ENCODE measurements around the gene SWAP70. TPM values are rescaled to one million over a fixed set of nuclear protein-coding genes. Genes with fewer than 3 reads are reported as not detected.

SWAP70 gene
- total RNA-seq, 2 donors from 2014 or later = 28.8 to 30.7 TPM

DNA sequence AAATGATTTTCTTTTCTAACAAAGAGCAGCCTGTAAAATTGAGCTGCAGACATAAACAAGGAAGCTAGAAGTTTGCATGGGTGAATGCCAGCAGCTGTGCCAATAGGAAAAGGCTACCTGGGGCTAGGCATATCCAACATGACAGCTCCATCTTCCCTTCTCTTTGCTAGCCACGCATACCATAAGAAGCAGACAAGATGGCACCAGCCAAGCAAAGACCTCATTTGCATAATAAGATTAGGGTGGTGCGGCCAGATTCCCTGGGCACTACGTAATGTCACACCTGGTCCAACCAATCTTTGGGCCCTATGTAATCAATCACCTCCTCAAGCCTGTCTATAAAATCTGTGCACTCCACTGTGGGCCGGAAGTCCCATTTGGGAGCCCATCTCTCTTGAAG lies 108.3 kb downstream of the SWAP70 start:
- no peaks in the 10 kb centered on the region for H3K9me3 ChIP-seq (ENCODE audit: control insufficient read depth, low read length)
- TF ChIP-seq, protein P1, sequence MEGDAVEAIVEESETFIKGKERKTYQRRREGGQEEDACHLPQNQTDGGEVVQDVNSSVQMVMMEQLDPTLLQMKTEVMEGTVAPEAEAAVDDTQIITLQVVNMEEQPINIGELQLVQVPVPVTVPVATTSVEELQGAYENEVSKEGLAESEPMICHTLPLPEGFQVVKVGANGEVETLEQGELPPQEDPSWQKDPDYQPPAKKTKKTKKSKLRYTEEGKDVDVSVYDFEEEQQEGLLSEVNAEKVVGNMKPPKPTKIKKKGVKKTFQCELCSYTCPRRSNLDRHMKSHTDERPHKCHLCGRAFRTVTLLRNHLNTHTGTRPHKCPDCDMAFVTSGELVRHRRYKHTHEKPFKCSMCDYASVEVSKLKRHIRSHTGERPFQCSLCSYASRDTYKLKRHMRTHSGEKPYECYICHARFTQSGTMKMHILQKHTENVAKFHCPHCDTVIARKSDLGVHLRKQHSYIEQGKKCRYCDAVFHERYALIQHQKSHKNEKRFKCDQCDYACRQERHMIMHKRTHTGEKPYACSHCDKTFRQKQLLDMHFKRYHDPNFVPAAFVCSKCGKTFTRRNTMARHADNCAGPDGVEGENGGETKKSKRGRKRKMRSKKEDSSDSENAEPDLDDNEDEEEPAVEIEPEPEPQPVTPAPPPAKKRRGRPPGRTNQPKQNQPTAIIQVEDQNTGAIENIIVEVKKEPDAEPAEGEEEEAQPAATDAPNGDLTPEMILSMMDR (conservative IDR thresholded peaks at IDR 0.05) = no peak
- DNase-seq = no peak
- H3K36me3 ChIP-seq (ENCODE audit: control insufficient read depth, insufficient read depth, low read length) = no peaks in the 10 kb centered on the region
- Mint-ChIP-seq H3K9me3 (no peaks in the 10 kb centered on the region), H3K4me3 (no peak overlapping the region), H3K27me3 (ENCODE audit: insufficient read depth) (no peaks in the 10 kb centered on the region), H3K36me3 (ENCODE audit: low read depth) (no peaks in the 10 kb centered on the region), H3K27ac (no peak overlapping the region), H3K4me1 (peaks cover 25% of the 10 kb centered on the region)
- 93 to 94% methylated on average over 3 to 4 of the region's 4 CpGs for WGBS, 2 experiments (ENCODE audit: insufficient coverage in 1 of 2, insufficient read length in 1 of 2)
- no peak overlapping the region for H3K27ac ChIP-seq (ENCODE audit: low read depth, low read length)
- peaks cover 17% of the 10 kb centered on the region for H3K4me1 ChIP-seq (ENCODE audit: control insufficient read depth, insufficient read depth, low read length)
- no peak overlapping the region for H3K9ac ChIP-seq (ENCODE audit: extremely low read depth, low read length, poor library complexity, severe bottlenecking)
- H3K4me3 ChIP-seq (ENCODE audit: low read length) = no peak overlapping the region
- H3K27me3 ChIP-seq (ENCODE audit: control insufficient read depth, insufficient read depth, low read length, poor library complexity, severe bottlenecking) = no peaks in the 10 kb centered on the region

GRCh38 chr11:9773524-9773923 lies 109.6 kb downstream of the SWAP70 start:
- WGBS, 2 experiments (ENCODE audit: insufficient coverage in 1 of 2, insufficient read length in 1 of 2) = 94 to 100% methylated on average over 1 to 2 of the region's 2 CpGs
- no peak overlapping the region for H3K27ac Mint-ChIP-seq
- H3K36me3 Mint-ChIP-seq (ENCODE audit: low read depth) = peaks cover 3% of the 10 kb centered on the region
- no peak for DNase-seq
- no peaks in the 10 kb centered on the region for H3K27me3 Mint-ChIP-seq (ENCODE audit: insufficient read depth)
- TF ChIP-seq, protein P1 (conservative IDR thresholded peaks at IDR 0.05) = no peak
- no peaks in the 10 kb centered on the region for H3K9me3 ChIP-seq (ENCODE audit: control insufficient read depth, low read length)
- no peak overlapping the region for H3K4me3 ChIP-seq (ENCODE audit: low read length)
- no peak overlapping the region for H3K27ac ChIP-seq (ENCODE audit: low read depth, low read length)
- no peaks in the 10 kb centered on the region for H3K36me3 ChIP-seq (ENCODE audit: control insufficient read depth, insufficient read depth, low read length)
- H3K4me3 Mint-ChIP-seq = no peak overlapping the region
- H3K4me1 ChIP-seq (ENCODE audit: control insufficient read depth, insufficient read depth, low read length) = peaks cover 18% of the 10 kb centered on the region
- no peaks in the 10 kb centered on the region for H3K9me3 Mint-ChIP-seq
- H3K27me3 ChIP-seq (ENCODE audit: control insufficient read depth, insufficient read depth, low read length, poor library complexity, severe bottlenecking) = no peaks in the 10 kb centered on the region
- no peak overlapping the region for H3K9ac ChIP-seq (ENCODE audit: extremely low read depth, low read length, poor library complexity, severe bottlenecking)
- peaks cover 32% of the 10 kb centered on the region for H3K4me1 Mint-ChIP-seq

GRCh38 chr11:9774109-9774508 lies 110.2 kb downstream of the SWAP70 start:
- Histone ChIP-seq H3K4me1 (ENCODE audit: control insufficient read depth, insufficient read depth, low read length) (peaks cover 18% of the 10 kb centered on the region), H3K36me3 (ENCODE audit: control insufficient read depth, insufficient read depth, low read length) (no peaks in the 10 kb centered on the region), H3K9ac (ENCODE audit: extremely low read depth, low read length, poor library complexity, severe bottlenecking) (no peak overlapping the region), H3K27me3 (ENCODE audit: control insufficient read depth, insufficient read depth, low read length, poor library complexity, severe bottlenecking) (no peaks in the 10 kb centered on the region), H3K9me3 (ENCODE audit: control insufficient read depth, low read length) (no peaks in the 10 kb centered on the region), H3K4me3 (ENCODE audit: low read length) (no peak overlapping the region), H3K27ac (ENCODE audit: low read depth, low read length) (no peak overlapping the region)
- Mint-ChIP-seq H3K4me1 (peaks cover 32% of the 10 kb centered on the region), H3K27me3 (ENCODE audit: insufficient read depth) (no peaks in the 10 kb centered on the region), H3K4me3 (no peak overlapping the region), H3K27ac (no peak overlapping the region), H3K9me3 (no peaks in the 10 kb centered on the region), H3K36me3 (ENCODE audit: low read depth) (peaks cover 3% of the 10 kb centered on the region)
- TF ChIP-seq, protein P1 (conservative IDR thresholded peaks at IDR 0.05) = no peak
- no peak for DNase-seq
